ENCODE measurements around the gene ZNF414.
"Not testable (repeated sequence)": the region's sequence is repeated elsewhere in the genome, so short reads cannot be mapped to it uniquely, and the experiment has no call there.

GRCh38 chr19:8553729-8554128 is 39.8 kb upstream of the ZNF414 start:
- not testable (repeated sequence) for TF ChIP-seq CTCF (conservative IDR thresholded peaks at IDR 0.05; ENCODE audit: low read depth in 2 of 2); POLR2AphosphoS5 (IDR thresholded peaks at IDR 0.05; ENCODE audit: low read depth); STAT1 (IDR thresholded peaks at IDR 0.05; ENCODE audit: unreplicated experiment); CREB1 (CRISPR knock-in tag; IDR thresholded peaks at IDR 0.05; ENCODE audit: low read depth); EZH2 (IDR thresholded peaks at IDR 0.05; ENCODE audit: low read depth, unreplicated experiment)
